ENCODE data around the gene FANCC. TPM values are rescaled to one million over a fixed set of nuclear protein-coding genes. Genes with fewer than 3 reads are reported as not detected.

The FANCC gene
- total and polyA plus RNA-seq, 2 of the 8 experiments (the other 6 are each of a cell fraction or from before 2014, with no cell fraction given): 7.8 to 15.2 TPM

GRCh38 chr9:95264954-95265615 lies 52.4 kb downstream of the FANCC start:
- no peak for DNase-seq (ENCODE audit: low read depth in 1 of 2, low spot score in 2 of 2)
- POLR2A ChIA-PET (ENCODE audit: partially characterized antibody): no interaction called here
- no peak for FAIRE-seq

More at GRCh38 chr9:95264954-95265615, 52.4 kb downstream of the FANCC start:
- CTCF ChIA-PET (ENCODE audit: partially characterized antibody): interaction anchor here (0.6 to 3.4 kb wide), 30 partner anchors 8 to 952 kb away, joined by 3 to 22 read pairs (median 4); no protein-coding TSS in a partner anchor
- no peaks in the 10 kb centered on the region for H3K36me3 ChIP-seq (ENCODE audit: control insufficient read depth in 2 of 4, insufficient read depth in 4 of 4, low read length in 3 of 4)
- H3K9ac ChIP-seq (replicated peaks in 1 of 4; ENCODE audit: extremely low read depth in 1 of 4, low read depth in 3 of 4, low read length in 3 of 4): no peak overlapping the region
- 64% methylated on average over 5 of the region's 5 CpGs; no CpG with 5 or more reads in 1 of the 2 experiments for WGBS, 2 experiments (ENCODE audit: extremely low coverage in 1 of 2, insufficient coverage in 1 of 2, insufficient read length in 1 of 2, insufficient replicate concordance in 2 of 2, low coverage in 1 of 2, low lambda C conversion rate in 2 of 2, missing lambda C conversion rate in 1 of 2)
- TF ChIP-seq RFX5 (IDR thresholded peaks at IDR 0.05; ENCODE audit: borderline replicate concordance, low read depth, low read length) (no peak), MAFK (IDR thresholded peaks at IDR 0.05; ENCODE audit: low read depth, low read length) (no peak), CTCF (IDR thresholded peaks at IDR 0.05; ENCODE audit: control extremely low read depth in 1 of 3, insufficient read depth in 1 of 3, low read depth in 1 of 3, low read length in 3 of 3) (peak in 2 of 3 experiments; percentile 21 to 32; a peak in 2 of 4 replicates), RAD21 (IDR thresholded peaks at IDR 0.05 in 1 of 2, conservative IDR thresholded peaks at IDR 0.05 in 1 of 2; ENCODE audit: low read depth in 2 of 2, low read length in 2 of 2) (peak; percentile 52 to 54)
- no peak overlapping the region for H4K5ac ChIP-seq (ENCODE audit: insufficient read length, low read depth, low read length)
- no peak overlapping the region for H2BK15ac ChIP-seq (ENCODE audit: low read length)
- no peak overlapping the region for H2BK12ac ChIP-seq (ENCODE audit: low read depth, low read length)
- H3K4me2 ChIP-seq (ENCODE audit: insufficient read depth in 1 of 2, low read depth in 2 of 2, low read length in 2 of 2): no peak overlapping the region
- H3K27me3 ChIP-seq (replicated peaks in 1 of 4; ENCODE audit: control insufficient read depth in 3 of 4, extremely low read depth in 1 of 4, insufficient read depth in 3 of 4, low read length in 3 of 4): no peaks in the 10 kb centered on the region
- H2AFZ ChIP-seq (ENCODE audit: low read length): no peak overlapping the region; the same call in 1 of the 2 replicates
- no peak overlapping the region for H2BK20ac ChIP-seq (ENCODE audit: low read length)
- H3K23ac ChIP-seq (ENCODE audit: insufficient read length): no peak overlapping the region
- H3K27ac ChIP-seq (ENCODE audit: low read depth, low read length): no peak overlapping the region
- H2BK120ac ChIP-seq (replicated peaks; ENCODE audit: low read depth, low read length): no peak overlapping the region
- peaks cover 0 to 3% of the 10 kb centered on the region in 2 experiments; a peak in 1 of 4 replicates for H3K79me2 ChIP-seq (ENCODE audit: control insufficient read depth in 1 of 2, insufficient read depth in 2 of 2, low read length in 2 of 2)
- H3K14ac ChIP-seq (ENCODE audit: insufficient read length): no peak overlapping the region
- H3K79me1 ChIP-seq (ENCODE audit: low read depth, low read length): no peaks in the 10 kb centered on the region; the same call in none of the 2 replicates
- H2AK5ac ChIP-seq (ENCODE audit: low read depth, low read length): no peak overlapping the region
- H4K8ac ChIP-seq (ENCODE audit: extremely low read depth, insufficient read depth, low read length): no peak overlapping the region
- peaks cover 0 to 3% of the 10 kb centered on the region in 2 experiments for H4K20me1 ChIP-seq (replicated peaks in 1 of 2; ENCODE audit: control insufficient read depth in 1 of 2, insufficient read depth in 2 of 2, low read length in 2 of 2)
- H3K9me3 ChIP-seq (ENCODE audit: insufficient read depth in 2 of 2, low read depth in 1 of 2, low read length in 1 of 2): no peaks in the 10 kb centered on the region
- H3K18ac ChIP-seq (ENCODE audit: extremely low read depth, low read length): no peak overlapping the region
- no peak overlapping the region for H3K56ac ChIP-seq (replicated peaks; ENCODE audit: insufficient read length, low read depth, low read length)
- H4K91ac ChIP-seq (replicated peaks; ENCODE audit: insufficient read length, low read length): no peak overlapping the region
- no peak overlapping the region for H3K4me3 ChIP-seq (ENCODE audit: extremely low read depth in 1 of 4, insufficient read depth in 2 of 4, low read depth in 3 of 4, low read length in 4 of 4)
- no peak overlapping the region for H3K4ac ChIP-seq (replicated peaks; ENCODE audit: insufficient read length, low read depth, low read length)
- H3K4me1 ChIP-seq (replicated peaks in 1 of 4; ENCODE audit: control insufficient read depth in 3 of 4, insufficient read depth in 4 of 4, low read length in 3 of 4): peaks cover 0 to 2% (median 0%) of the 10 kb centered on the region in 4 experiments; a peak in 3 of 7 replicates
- H2BK5ac ChIP-seq (ENCODE audit: low read depth, low read length): no peak overlapping the region
- H3K23me2 ChIP-seq (ENCODE audit: low read depth, low read length): no peaks in the 10 kb centered on the region
